A204.1 (cell line): ENCODE data around the gene PI4KB.
"Not testable (repeated sequence)": the region's sequence is repeated elsewhere in the genome, so short reads cannot be mapped to it uniquely, and the experiment has no call there.

ENCODE experiments used
- FAIRE-seq: peaks from 2 replicates; lab custom pipeline; 2012; peaks lifted over from hg19 to GRCh38; lab: Jason Lieb, UNC

Gene PI4KB

GRCh38 chr1:151281225-151281968, 45.8 kb downstream of the PI4KB start:
- peak; percentile 95 for FAIRE-seq

- no peak for FAIRE-seq
Observed at GRCh38 chr1:151277249-151277648, 50.0 kb downstream of the PI4KB start.

- not testable (repeated sequence) for FAIRE-seq
Observed at GRCh38 chr1:151275341-151275740, 51.9 kb downstream of the PI4KB start.

- FAIRE-seq = no peak
Observed at GRCh38 chr1:151273924-151274466, 53.2 kb downstream of the PI4KB start.

GRCh38 chr1:151267760-151268159, 59.5 kb downstream of the PI4KB start:
- no peak for FAIRE-seq

- FAIRE-seq = no peak
Observed at GRCh38 chr1:151266821-151267220, 60.4 kb downstream of the PI4KB start.

GRCh38 chr1:151266315-151266714, 60.9 kb downstream of the PI4KB start:
- no peak for FAIRE-seq

GRCh38 chr1:151265446-151266236, 61.6 kb downstream of the PI4KB start:
- FAIRE-seq = no peak

GRCh38 chr1:151259351-151259750, 67.9 kb downstream of the PI4KB start:
- no peak for FAIRE-seq

- no peak for FAIRE-seq
Observed at GRCh38 chr1:151255381-151255780, 71.8 kb downstream of the PI4KB start.

GRCh38 chr1:151254217-151255213, 72.7 kb downstream of the PI4KB start, which contains the start of gene PSMD4:
TSS of gene PSMD4 (plus strand) at chr1:151254734. CDS start at chr1:151254783, 49 bp downstream.
- peak; percentile 93 for FAIRE-seq

- FAIRE-seq = peak; percentile 96
Observed at GRCh38 chr1:151251656-151252470, 75.4 kb downstream of the PI4KB start.

GRCh38 chr1:151246786-151247185, 80.4 kb downstream of the PI4KB start:
- no peak for FAIRE-seq

GRCh38 chr1:151243683-151244216, 83.5 kb downstream of the PI4KB start:
- FAIRE-seq = no peak

GRCh38 chr1:151242442-151242841, 84.8 kb downstream of the PI4KB start:
- no peak for FAIRE-seq
